Stimulated activated CD8-positive, alpha-beta memory T cell treated with anti-CD3 and anti-CD28 coated beads, Interleukin-15, amount 100 ng/mL, for 1 hour (primary cell): ENCODE results near the gene BRIP1.
"Not testable (repeated sequence)": the region's sequence is repeated elsewhere in the genome, so short reads cannot be mapped to it uniquely, and the experiment has no call there.

Source experiments
- DNase-seq: peaks from one replicate; pipeline ENCODE4 v3.0.0-alpha.2; 2020; ENCODE audit warnings: low read depth

The BRIP1 gene

GRCh38 chr17:61827649-61828395 is 35.5 kb downstream of the BRIP1 start:
- no peak for DNase-seq

GRCh38 chr17:61826866-61827265 is 36.5 kb downstream of the BRIP1 start:
- not testable (repeated sequence) for DNase-seq

- not testable (repeated sequence) for DNase-seq
Measured at GRCh38 chr17:61826198-61826597, 37.1 kb downstream of the BRIP1 start.

GRCh38 chr17:61825448-61826137 is 37.7 kb downstream of the BRIP1 start:
- no peak for DNase-seq

GRCh38 chr17:61822326-61823285 is 40.7 kb downstream of the BRIP1 start:
- no peak for DNase-seq

GRCh38 chr17:61821655-61822054 is 41.7 kb downstream of the BRIP1 start:
- no peak for DNase-seq

GRCh38 chr17:61819265-61819664 is 44.1 kb downstream of the BRIP1 start:
- not testable (repeated sequence) for DNase-seq

GRCh38 chr17:61818225-61818624 is 45.1 kb downstream of the BRIP1 start:
- DNase-seq = no peak

GRCh38 chr17:61817452-61817851 is 45.9 kb downstream of the BRIP1 start:
- DNase-seq = no peak

- no peak for DNase-seq
Measured at GRCh38 chr17:61816538-61816937, 46.8 kb downstream of the BRIP1 start.

GRCh38 chr17:61815863-61816503 is 47.3 kb downstream of the BRIP1 start:
- DNase-seq = no peak

GRCh38 chr17:61814485-61814884 is 48.8 kb downstream of the BRIP1 start:
- no peak for DNase-seq

GRCh38 chr17:61813211-61813610 is 50.1 kb downstream of the BRIP1 start:
- no peak for DNase-seq

GRCh38 chr17:61812747-61813146 is 50.6 kb downstream of the BRIP1 start:
- DNase-seq = no peak

- no peak for DNase-seq
Measured at GRCh38 chr17:61809816-61810392, 53.4 kb downstream of the BRIP1 start.

- DNase-seq = no peak
Measured at GRCh38 chr17:61808442-61808841, 54.9 kb downstream of the BRIP1 start.

- DNase-seq = no peak
Measured at GRCh38 chr17:61806936-61807335, 56.4 kb downstream of the BRIP1 start.

GRCh38 chr17:61806081-61806828 is 57.1 kb downstream of the BRIP1 start:
- no peak for DNase-seq

- DNase-seq = no peak
Measured at GRCh38 chr17:61805399-61805798, 57.9 kb downstream of the BRIP1 start.

- DNase-seq = no peak
Measured at GRCh38 chr17:61803796-61804195, 59.5 kb downstream of the BRIP1 start.

- no peak for DNase-seq
Measured at GRCh38 chr17:61803216-61803615, 60.1 kb downstream of the BRIP1 start.
